T follicular helper cell (primary cell): ENCODE results near the gene CCDC92.
"Not testable (repeated sequence)": the region's sequence is repeated elsewhere in the genome, so short reads cannot be mapped to it uniquely, and the experiment has no call there.

Experiments
- DNase-seq: peaks from one replicate; pipeline ENCODE4 v3.0.0-alpha.2; 2020; ENCODE audit warnings: low read depth

CCDC92 gene

GRCh38 chr12:123936956-123937706, 35.5 kb downstream of the CCDC92 start:
- no peak for DNase-seq

GRCh38 chr12:123936471-123936870, 36.2 kb downstream of the CCDC92 start:
- no peak for DNase-seq

GRCh38 chr12:123935956-123936355, 36.7 kb downstream of the CCDC92 start:
- DNase-seq: no peak

- no peak for DNase-seq
Observed at GRCh38 chr12:123934829-123935228, 37.8 kb downstream of the CCDC92 start.

GRCh38 chr12:123934016-123934620, 38.5 kb downstream of the CCDC92 start:
- no peak for DNase-seq

- DNase-seq: no peak
Observed at GRCh38 chr12:123933214-123933613, 39.4 kb downstream of the CCDC92 start.

GRCh38 chr12:123931686-123932321, 40.8 kb downstream of the CCDC92 start:
- peak; percentile 55 for DNase-seq

- DNase-seq: no peak
Observed at GRCh38 chr12:123929946-123930583, 42.6 kb downstream of the CCDC92 start.

GRCh38 chr12:123928897-123929296, 43.7 kb downstream of the CCDC92 start:
- DNase-seq: no peak

- no peak for DNase-seq
Observed at GRCh38 chr12:123928274-123928865, 44.3 kb downstream of the CCDC92 start.

- no peak for DNase-seq
Observed at GRCh38 chr12:123924539-123924938, 48.1 kb downstream of the CCDC92 start.

- no peak for DNase-seq
Observed at GRCh38 chr12:123923927-123924326, 48.7 kb downstream of the CCDC92 start.

- no peak for DNase-seq
Observed at GRCh38 chr12:123923038-123923437, 49.6 kb downstream of the CCDC92 start.

- no peak for DNase-seq
Observed at GRCh38 chr12:123919980-123920360, 52.7 kb downstream of the CCDC92 start.

GRCh38 chr12:123917337-123917850, 55.2 kb downstream of the CCDC92 start:
- DNase-seq: no peak

GRCh38 chr12:123916729-123917128, 55.9 kb downstream of the CCDC92 start:
- no peak for DNase-seq

- no peak for DNase-seq
Observed at GRCh38 chr12:123914726-123915333, 57.8 kb downstream of the CCDC92 start.

- no peak for DNase-seq
Observed at GRCh38 chr12:123912415-123913380, 59.9 kb downstream of the CCDC92 start.

GRCh38 chr12:123911672-123912409, 60.8 kb downstream of the CCDC92 start:
- DNase-seq: not testable (repeated sequence)

- no peak for DNase-seq
Observed at GRCh38 chr12:123910761-123911193, 61.9 kb downstream of the CCDC92 start.
